Hepatocyte (in vitro differentiated cells): ENCODE measurements around the gene ACYP2.

Experiments
- EZH2phosphoT487 ChIP-seq: fragments of 200-600 bp; sonication (generic); IDR thresholded peaks from one replicate; pipeline ENCODE4 v1.6.1; 2018; ENCODE audit warnings: antibody characterized with exemption, mild to moderate bottlenecking, low read depth, moderate library complexity; ENCODE audit not compliant: unreplicated experiment, severe bottlenecking
- TF ChIP-seq, protein P1 (sequence below): fragments of 200-600 bp; sonication (generic); IDR thresholded peaks from 2 replicates; pipeline ENCODE4 v1.5.1; 2016; ENCODE audit warnings: antibody characterized with exemption, mild to moderate bottlenecking; ENCODE audit not compliant: poor library complexity

DNA sequence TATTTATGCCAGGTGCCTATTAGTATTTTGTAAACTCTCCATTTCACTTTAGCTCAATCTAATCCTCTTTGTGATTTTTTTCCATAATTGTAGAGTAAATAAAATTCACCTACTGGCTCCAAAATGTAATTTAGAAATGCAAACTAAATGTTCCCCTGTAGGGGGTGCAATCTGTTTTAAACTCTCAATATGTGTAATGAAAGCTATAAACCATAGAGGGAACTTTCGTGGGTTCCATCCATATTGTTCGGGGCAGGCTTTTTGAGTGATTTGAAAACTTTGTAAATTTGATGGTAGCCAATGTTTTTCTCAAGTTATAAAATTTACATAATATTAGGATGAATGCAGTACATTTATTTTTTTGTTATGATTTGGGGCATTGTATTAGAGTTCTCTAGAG is 91.2 kb downstream of the ACYP2 start:
- TF ChIP-seq, protein P1, sequence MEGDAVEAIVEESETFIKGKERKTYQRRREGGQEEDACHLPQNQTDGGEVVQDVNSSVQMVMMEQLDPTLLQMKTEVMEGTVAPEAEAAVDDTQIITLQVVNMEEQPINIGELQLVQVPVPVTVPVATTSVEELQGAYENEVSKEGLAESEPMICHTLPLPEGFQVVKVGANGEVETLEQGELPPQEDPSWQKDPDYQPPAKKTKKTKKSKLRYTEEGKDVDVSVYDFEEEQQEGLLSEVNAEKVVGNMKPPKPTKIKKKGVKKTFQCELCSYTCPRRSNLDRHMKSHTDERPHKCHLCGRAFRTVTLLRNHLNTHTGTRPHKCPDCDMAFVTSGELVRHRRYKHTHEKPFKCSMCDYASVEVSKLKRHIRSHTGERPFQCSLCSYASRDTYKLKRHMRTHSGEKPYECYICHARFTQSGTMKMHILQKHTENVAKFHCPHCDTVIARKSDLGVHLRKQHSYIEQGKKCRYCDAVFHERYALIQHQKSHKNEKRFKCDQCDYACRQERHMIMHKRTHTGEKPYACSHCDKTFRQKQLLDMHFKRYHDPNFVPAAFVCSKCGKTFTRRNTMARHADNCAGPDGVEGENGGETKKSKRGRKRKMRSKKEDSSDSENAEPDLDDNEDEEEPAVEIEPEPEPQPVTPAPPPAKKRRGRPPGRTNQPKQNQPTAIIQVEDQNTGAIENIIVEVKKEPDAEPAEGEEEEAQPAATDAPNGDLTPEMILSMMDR = peak; percentile 44
- no peak for TF ChIP-seq EZH2phosphoT487
